GM06990 (cell line): ENCODE results near the gene FAM210B.
"Not testable (repeated sequence)": the region's sequence is repeated elsewhere in the genome, so short reads cannot be mapped to it uniquely, and the experiment has no call there.

ENCODE experiments used
- DNase-seq: peaks from one replicate; pipeline ENCODE4 v3.0.0-alpha.2; 2011; ENCODE audit not compliant: insufficient read length; ENCODE audit errors: extremely low read depth
- H3K27me3 ChIP-seq: replicated peaks from 2 replicates; pipeline ENCODE4 v1.6.0; 2011; ENCODE audit warnings: low read length; ENCODE audit not compliant: control insufficient read depth, insufficient read depth
- H3K36me3 ChIP-seq: 2 replicates; pipeline ENCODE4 v1.5.1; 2011; ENCODE audit warnings: low read length; ENCODE audit not compliant: control insufficient read depth, insufficient read depth
- H3K4me3 ChIP-seq: replicated peaks from 2 replicates; pipeline ENCODE4 v1.5.1; 2011; ENCODE audit warnings: low read depth, mild to moderate bottlenecking, control low read depth, low read length
- CTCF ChIP-seq: IDR thresholded peaks from 2 replicates; pipeline ENCODE4 v1.5.1; 2011; ENCODE audit warnings: low read length, control low read depth, mild to moderate bottlenecking, inconsistent platforms; ENCODE audit not compliant: insufficient read depth, poor library complexity, severe bottlenecking

Gene FAM210B

DNA sequence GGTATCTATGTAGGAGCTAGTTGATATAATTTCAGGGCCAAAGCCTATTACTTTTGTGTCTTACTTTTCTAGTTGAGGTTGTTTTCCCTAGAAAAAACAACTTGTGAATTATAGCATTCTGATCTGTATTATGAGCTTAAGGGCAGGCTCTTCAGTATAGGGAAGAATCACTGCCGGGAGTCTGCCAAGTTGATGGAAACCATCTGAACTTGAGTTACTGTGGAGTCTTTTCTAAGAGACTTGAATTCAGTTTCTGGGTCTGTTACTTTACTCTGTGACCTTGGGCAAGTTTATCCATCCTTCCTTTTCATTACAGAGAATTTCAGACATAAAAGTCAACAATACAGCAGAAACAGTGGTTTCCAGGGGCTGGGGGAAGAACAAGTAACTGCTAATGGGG is 51.2 kb downstream of the FAM210B start:
- no peaks in the 10 kb centered on the region for H3K27me3 ChIP-seq
- H3K4me3 ChIP-seq: no peak overlapping the region
- DNase-seq: no peak
- no peak for TF ChIP-seq CTCF
- peaks cover 6% of the 10 kb centered on the region for H3K36me3 ChIP-seq

- not testable (repeated sequence) for DNase-seq, H3K36me3 ChIP-seq, H3K4me3 ChIP-seq, H3K27me3 ChIP-seq
These were observed 52.5 kb downstream of the FAM210B start for GRCh38 chr20:56411287-56411686.

DNA sequence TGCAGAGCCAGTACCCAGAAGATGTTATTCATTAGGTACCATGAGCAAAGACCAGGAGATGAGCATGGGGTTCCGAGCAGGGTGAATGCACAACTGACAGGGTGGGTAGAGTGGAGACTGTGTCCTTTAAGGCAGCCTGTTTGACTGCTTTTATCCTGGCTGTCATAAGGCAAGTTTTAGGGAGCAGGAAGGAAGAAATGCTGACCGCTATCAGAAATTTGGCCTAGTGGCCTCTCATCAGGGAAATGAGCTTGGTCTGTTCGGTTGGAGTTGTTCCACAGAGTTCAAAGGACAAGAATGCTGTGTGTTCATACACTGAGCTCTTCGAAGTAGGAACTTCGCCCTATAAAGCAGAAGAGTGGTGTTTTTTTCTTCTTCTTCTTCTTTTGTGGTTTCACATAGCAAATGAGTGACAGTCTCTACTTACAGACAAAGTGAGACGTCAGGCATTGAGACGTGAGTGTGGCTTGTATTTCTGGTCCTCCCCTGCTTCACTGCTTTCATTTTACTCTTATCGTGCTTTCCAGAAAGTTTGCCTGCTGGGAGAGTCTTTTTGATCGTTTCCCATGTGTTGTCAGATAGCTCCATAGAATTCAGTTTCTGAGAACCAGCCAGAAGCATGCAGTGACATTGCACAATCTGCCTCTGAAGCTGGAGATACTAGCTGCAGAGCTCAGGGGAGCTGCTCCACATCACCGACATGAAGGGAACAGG is 53.1 kb downstream of the FAM210B start, which contains the start of gene CASS4:
Gene CASS4 (plus strand): TSS at position 502 of the 714 bp plus-strand sequence. CDS start 199 bp downstream, at position 701.
- H3K27me3 ChIP-seq: no peaks in the 10 kb centered on the region
- no peak within 1 kb of the TSS for H3K4me3 ChIP-seq
- H3K36me3 ChIP-seq: peaks cover 6% of the 10 kb centered on the region
- DNase-seq: no peak
- no peak for TF ChIP-seq CTCF

- peaks cover 3% of the 10 kb centered on the region for H3K36me3 ChIP-seq
- no peaks in the 10 kb centered on the region for H3K27me3 ChIP-seq
- DNase-seq: no peak
- no peak overlapping the region for H3K4me3 ChIP-seq
- TF ChIP-seq CTCF: no peak
These were observed 53.7 kb downstream of the FAM210B start for GRCh38 chr20:56412473-56412790.

- peaks cover under 1% of the 10 kb centered on the region; the same call in 1 of the 2 replicates for H3K36me3 ChIP-seq
- no peaks in the 10 kb centered on the region for H3K27me3 ChIP-seq
- TF ChIP-seq CTCF: no peak
- H3K4me3 ChIP-seq: no peak overlapping the region
- DNase-seq: no peak
These were observed 54.2 kb downstream of the FAM210B start for GRCh38 chr20:56412949-56413348.

DNA sequence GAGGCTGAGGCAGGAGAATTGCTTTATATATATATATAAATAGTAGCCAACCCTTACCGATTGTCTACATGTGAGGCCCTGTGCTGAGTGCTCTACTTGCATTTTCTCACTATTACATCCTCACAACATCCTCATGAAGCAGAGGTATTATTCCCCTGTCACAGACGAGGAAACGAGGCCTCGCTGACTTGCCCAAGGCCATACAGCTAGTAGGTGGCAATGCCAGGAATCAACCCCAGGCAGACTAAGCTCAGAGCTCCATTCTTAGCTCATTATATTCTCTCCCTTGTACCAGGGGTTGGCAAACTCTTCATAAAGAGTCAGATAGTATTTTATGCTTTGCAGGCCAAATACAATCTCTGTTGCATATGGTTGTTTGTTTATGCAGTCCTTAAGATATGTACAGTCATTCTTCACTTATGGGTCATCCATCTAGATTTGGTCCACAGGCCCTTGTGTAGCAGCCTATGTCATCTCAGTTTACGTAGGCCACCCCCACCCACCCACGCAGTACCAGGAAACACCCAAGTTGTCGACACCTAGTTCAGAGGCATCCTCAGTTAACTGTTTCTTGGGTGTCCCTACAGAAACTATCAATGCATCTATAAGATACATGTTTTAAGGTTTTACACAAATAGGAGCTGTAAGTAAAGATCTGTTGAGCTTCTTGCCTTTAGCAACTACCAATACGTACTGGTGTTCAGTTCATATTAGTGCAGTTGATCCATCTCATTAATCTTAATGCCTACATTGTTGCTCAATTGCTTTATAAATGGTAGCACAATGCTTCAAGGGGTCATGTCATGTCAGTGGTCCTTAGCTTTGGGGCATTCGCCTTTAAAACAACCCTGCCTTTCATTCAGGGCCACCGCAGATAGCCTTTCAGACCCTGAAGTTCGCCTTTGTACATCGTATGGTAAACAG is 56.3 kb downstream of the FAM210B start:
- TF ChIP-seq CTCF: no peak
- no peak overlapping the region for H3K4me3 ChIP-seq
- no peaks in the 10 kb centered on the region for H3K36me3 ChIP-seq
- no peaks in the 10 kb centered on the region for H3K27me3 ChIP-seq
- DNase-seq: no peak
